H9 (cell line): ENCODE measurements around the gene SLC9A5. TPM values are rescaled to one million over a fixed set of nuclear protein-coding genes. Genes with fewer than 3 reads are reported as not detected.

ENCODE experiments used
- DNase-seq: peaks from one replicate; pipeline ENCODE4 v3.0.0-alpha.2; 2017
- H2AFZ ChIP-seq: one replicate; pipeline ENCODE4 v1.6.1; 2013; ENCODE audit warnings: mild to moderate bottlenecking, low read length, control low read depth, moderate library complexity
- H2AK5ac ChIP-seq: 2 replicates; pipeline ENCODE4 v1.6.1; 2013; ENCODE audit warnings: low read length, control low read depth, mixed read lengths; ENCODE audit not compliant: insufficient read length
- H2BK120ac ChIP-seq: one replicate; pipeline ENCODE4 v1.6.1; 2013; ENCODE audit warnings: low read depth, mild to moderate bottlenecking, low read length, control low read depth, inconsistent platforms; ENCODE audit not compliant: poor library complexity, severe bottlenecking
- H2BK12ac ChIP-seq: 2 replicates; pipeline ENCODE4 v1.6.1; 2013; ENCODE audit warnings: low read length, control low read depth, mixed read lengths, low read depth; ENCODE audit not compliant: insufficient read length
- H2BK15ac ChIP-seq: 2 replicates; pipeline ENCODE4 v1.6.1; 2013; ENCODE audit warnings: low read depth, low read length, control low read depth
- H2BK20ac ChIP-seq: one replicate; pipeline ENCODE4 v1.6.1; 2013; ENCODE audit warnings: low read depth, mild to moderate bottlenecking, low read length, control low read depth, inconsistent platforms; ENCODE audit not compliant: poor library complexity, severe bottlenecking
- H2BK5ac ChIP-seq: 2 replicates; pipeline ENCODE4 v1.6.1; 2013; ENCODE audit warnings: low read length, control low read depth, mixed read lengths; ENCODE audit not compliant: insufficient read length
- H3K14ac ChIP-seq: 2 replicates; pipeline ENCODE4 v1.6.1; 2013; ENCODE audit warnings: low read length, control low read depth; ENCODE audit not compliant: insufficient read depth
- H3K18ac ChIP-seq: 2 replicates; pipeline ENCODE4 v1.6.1; 2013; ENCODE audit warnings: low read depth, mild to moderate bottlenecking, mixed read lengths, low read length, control low read depth; ENCODE audit not compliant: insufficient read length
- H3K23ac ChIP-seq: 2 replicates; pipeline ENCODE4 v1.6.1; 2013; ENCODE audit warnings: low read length, control low read depth, mixed read lengths, low read depth; ENCODE audit not compliant: insufficient read length
- H3K23me2 ChIP-seq: 2 replicates; pipeline ENCODE4 v1.6.1; 2013; ENCODE audit warnings: low read depth, mild to moderate bottlenecking, mixed read lengths, low read length, control low read depth; ENCODE audit not compliant: insufficient read length, poor library complexity, severe bottlenecking
- H3K27ac ChIP-seq: 2 replicates; pipeline ENCODE4 v1.5.1; 2013; ENCODE audit warnings: low read length, control low read depth, mixed read lengths, low read depth; ENCODE audit not compliant: insufficient read length
- H3K27me3 ChIP-seq: 2 replicates; pipeline ENCODE4 v1.6.1; 2013; ENCODE audit warnings: low read length, control low read depth, inconsistent platforms; ENCODE audit not compliant: insufficient read depth
- H3K4ac ChIP-seq: 2 replicates; pipeline ENCODE4 v1.6.1; 2013; ENCODE audit warnings: low read depth, mild to moderate bottlenecking, control low read depth, inconsistent platforms, low read length, moderate library complexity
- H3K4me1 ChIP-seq: 2 replicates; pipeline ENCODE4 v1.6.1; 2013; ENCODE audit warnings: low read length, control low read depth, inconsistent platforms; ENCODE audit not compliant: insufficient read depth
- H3K4me2 ChIP-seq: 2 replicates; pipeline ENCODE4 v1.6.1; 2013; ENCODE audit warnings: low read length, control low read depth, mixed read lengths; ENCODE audit not compliant: insufficient read length, insufficient read depth
- H3K56ac ChIP-seq: 2 replicates; pipeline ENCODE4 v1.6.1; 2013; ENCODE audit warnings: low read depth, mild to moderate bottlenecking, mixed read lengths, low read length, control low read depth; ENCODE audit not compliant: insufficient read length
- H3K79me1 ChIP-seq: 2 replicates; pipeline ENCODE4 v1.6.1; 2013; ENCODE audit warnings: low read depth, mild to moderate bottlenecking, moderate library complexity, low read length, control low read depth, inconsistent platforms; ENCODE audit not compliant: insufficient read depth, poor library complexity, severe bottlenecking
- H3K79me2 ChIP-seq: 2 replicates; pipeline ENCODE4 v1.6.1; 2013; ENCODE audit warnings: low read length, control low read depth, inconsistent platforms; ENCODE audit not compliant: insufficient read depth
- H3K9ac ChIP-seq: 2 replicates; pipeline ENCODE4 v1.6.1; 2013; ENCODE audit warnings: low read length, control low read depth, mixed read lengths; ENCODE audit not compliant: insufficient read length; ENCODE audit errors: extremely low read depth
- H3K9me3 ChIP-seq: one replicate; pipeline ENCODE4 v1.6.1; 2013; ENCODE audit warnings: low read depth, low read length, inconsistent platforms; ENCODE audit not compliant: control insufficient read depth
- H3T11ph ChIP-seq: one replicate; pipeline ENCODE4 v1.6.1; 2013; ENCODE audit warnings: mild to moderate bottlenecking, low read length, control low read depth, inconsistent platforms
- H4K20me1 ChIP-seq: one replicate; pipeline ENCODE4 v1.6.1; 2013; ENCODE audit not compliant: control insufficient read depth, insufficient read length, insufficient read depth
- H4K5ac ChIP-seq: 2 replicates; pipeline ENCODE4 v1.6.1; 2013; ENCODE audit warnings: low read depth, mild to moderate bottlenecking, mixed read lengths, low read length, control low read depth; ENCODE audit not compliant: insufficient read length
- H4K8ac ChIP-seq: replicated peaks from 2 replicates; pipeline ENCODE4 v1.6.1; 2013; ENCODE audit warnings: low read length, control low read depth, mixed read lengths, low read depth; ENCODE audit not compliant: insufficient read length
- H4K91ac ChIP-seq: 2 replicates; pipeline ENCODE4 v1.6.1; 2013; ENCODE audit warnings: low read depth, mild to moderate bottlenecking, moderate library complexity, mixed read lengths, low read length, control low read depth; ENCODE audit not compliant: insufficient read length
- H3K27ac Mint-ChIP-seq, 3 experiments: 2 replicates in 2 of 3; 3 replicates in 1 of 3; pipeline ENCODE4 v1.8.0; 2020 to 2021; ENCODE audit warnings: mixed read lengths in 3 of 3, mild to moderate bottlenecking in 1 of 3, moderate library complexity in 1 of 3
- H3K27me3 Mint-ChIP-seq: 2 replicates; pipeline ENCODE4 v1.8.0; 2021; ENCODE audit warnings: low read depth, mild to moderate bottlenecking, moderate library complexity, mixed read lengths
- H3K36me3 Mint-ChIP-seq, 3 experiments: 2 replicates in 2 of 3; 3 replicates in 1 of 3; pipeline ENCODE4 v1.8.0; 2020 to 2021; ENCODE audit warnings: low read depth in 3 of 3, mixed read lengths in 3 of 3; ENCODE audit not compliant: insufficient read depth in 1 of 3
- H3K4me1 Mint-ChIP-seq, 2 experiments: 2 replicates each; pipeline ENCODE4 v1.8.0; 2020; ENCODE audit warnings: mixed read lengths in 2 of 2
- H3K4me3 Mint-ChIP-seq, 2 experiments: 2 replicates in 1 of 2; 3 replicates in 1 of 2; pipeline ENCODE4 v1.8.0; 2020 to 2021; ENCODE audit warnings: mild to moderate bottlenecking in 2 of 2, mixed read lengths in 2 of 2, moderate library complexity in 1 of 2
- H3K9me3 Mint-ChIP-seq, 2 experiments: 2 replicates in 1 of 2; 3 replicates in 1 of 2; pipeline ENCODE4 v1.8.0; 2020; ENCODE audit warnings: mild to moderate bottlenecking in 2 of 2, mixed read lengths in 2 of 2, moderate library complexity in 1 of 2
- CTCF ChIP-seq: fragments of 200-600 bp; sonication (generic); conservative IDR thresholded peaks from 3 replicates; pipeline ENCODE4 v1.8.0; 2021; ENCODE audit warnings: antibody characterized with exemption, mild to moderate bottlenecking
- WGBS: extraction: QIAGEN DNeasy Blood & Tissue Kit; methylation state at CpG from one replicate; pipeline ENCODE4 v1.1.7; 2013; ENCODE audit warnings: missing lambda C conversion rate, low lambda C conversion rate, mixed read lengths; ENCODE audit not compliant: insufficient read length; ENCODE audit errors: extremely low coverage; 5-methylcytosine and 5-hydroxymethylcytosine counted together
- total RNA-seq: library from RNA; stranded (reverse); gene quantifications from 2 replicates; pipeline ENCODE4 v1.2.1, GENCODE V29; 2021

Gene SLC9A5
- total RNA-seq, 1 experiment from 2014 or later: 9.1 TPM

GRCh38 chr16:67216612-67217490, 31.9 kb upstream of the SLC9A5 start:
- Histone ChIP-seq H3K79me2 (no peaks in the 10 kb centered on the region), H4K20me1 (no peaks in the 10 kb centered on the region), H4K8ac (no peak overlapping the region), H3K4me1 (no peaks in the 10 kb centered on the region), H3K27ac (no peak overlapping the region), H3K18ac (no peak overlapping the region), H3K23me2 (no peaks in the 10 kb centered on the region), H2BK15ac (no peak overlapping the region), H2BK12ac (no peak overlapping the region), H3K9ac (no peak overlapping the region), H3K4ac (no peak overlapping the region), H3K14ac (no peak overlapping the region), H2BK120ac (no peak overlapping the region), H3T11ph (no peak overlapping the region), H4K5ac (no peak overlapping the region), H3K56ac (no peak overlapping the region), H3K23ac (no peak overlapping the region), H3K9me3 (no peaks in the 10 kb centered on the region), H3K79me1 (no peaks in the 10 kb centered on the region), H2AFZ (no peak overlapping the region), H2BK20ac (no peak overlapping the region), H2AK5ac (no peak overlapping the region), H3K27me3 (no peaks in the 10 kb centered on the region; the same call in 1 of the 2 replicates), H2BK5ac (no peak overlapping the region), H3K4me2 (no peak overlapping the region), H4K91ac (no peak overlapping the region)
- Mint-ChIP-seq H3K27ac (peak overlapping the region in 1 of 3 experiments; percentile 63; a peak in 2 of 7 replicates), H3K9me3 (no peaks in the 10 kb centered on the region), H3K36me3 (no peaks in the 10 kb centered on the region), H3K4me1 (no peaks in the 10 kb centered on the region), H3K27me3 (peaks cover 49% of the 10 kb centered on the region), H3K4me3 (no peak overlapping the region)
- WGBS: no CpG with 5 or more reads among the region's 18 CpGs
- no peak for DNase-seq
- TF ChIP-seq CTCF: no peak
